Activated naive CD4-positive, alpha-beta T cell (primary cell): ENCODE measurements around the gene CDK15.

Experiments
- DNase-seq, 4 experiments: peaks; one replicate each; lab custom pipeline; 2025; lab: John Stamatoyannopoulos, UW

Gene CDK15

DNA sequence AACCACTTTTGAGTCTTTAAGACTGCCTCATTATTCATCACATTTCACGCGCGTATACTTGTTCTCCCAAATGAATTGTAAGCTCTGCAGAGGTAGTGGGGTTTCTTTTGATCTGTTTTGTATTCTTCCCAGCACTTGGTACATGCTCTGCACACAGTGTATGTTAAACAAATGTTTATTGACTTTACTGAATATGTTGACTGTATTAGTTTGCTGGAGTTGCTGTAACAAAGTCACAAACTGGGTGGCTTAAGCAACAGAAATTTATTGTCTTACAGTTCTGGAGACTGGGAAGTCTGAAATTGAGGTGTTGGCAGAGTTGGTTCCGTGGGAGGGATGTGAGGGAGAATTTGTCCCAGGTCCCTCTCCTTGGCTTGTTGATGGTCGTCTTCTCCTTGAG is 65.1 kb downstream of the CDK15 start:
- no peak for DNase-seq

DNA sequence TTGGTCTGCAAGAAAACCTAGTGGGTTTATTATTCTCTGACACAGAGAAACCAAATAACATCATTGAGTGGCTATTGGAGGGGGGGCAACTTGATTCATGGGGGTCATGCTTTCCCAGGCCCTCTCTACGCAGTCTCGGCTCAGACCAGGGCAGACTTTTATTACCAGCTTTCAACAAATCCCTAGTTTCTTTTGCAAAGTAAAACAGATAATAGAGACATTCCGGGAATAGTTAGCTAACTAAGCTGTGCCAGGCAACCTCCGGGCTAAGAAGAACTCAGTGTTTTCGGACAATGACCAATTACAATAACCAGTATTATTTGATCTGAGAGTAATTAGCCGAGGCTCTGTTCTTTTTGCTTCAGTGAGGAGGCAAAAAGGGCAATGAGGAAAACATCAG is 66.3 kb downstream of the CDK15 start:
- no peak for DNase-seq

DNA sequence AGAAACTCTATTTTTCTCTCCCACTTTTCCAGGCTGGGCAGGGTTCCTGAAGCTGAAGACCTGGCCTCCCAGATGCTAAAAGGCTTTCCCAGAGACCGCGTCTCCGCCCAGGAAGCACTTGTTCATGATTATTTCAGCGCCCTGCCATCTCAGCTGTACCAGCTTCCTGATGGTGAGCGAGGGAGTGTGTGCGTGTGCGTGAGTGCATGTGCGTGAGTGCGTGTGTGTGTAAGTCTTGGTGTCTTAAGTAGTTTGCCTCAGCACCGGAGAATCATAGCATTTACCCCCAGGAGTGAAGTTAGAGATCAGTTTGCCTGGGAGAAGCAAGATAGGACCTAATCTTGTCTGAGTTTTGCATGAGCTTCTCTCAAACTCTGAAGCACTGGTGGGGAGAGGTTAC is 73.7 kb downstream of the CDK15 start:
- no peak for DNase-seq

- no peak for DNase-seq
These were observed 74.2 kb downstream of the CDK15 start for GRCh38 chr2:201880579-201880978.

DNA sequence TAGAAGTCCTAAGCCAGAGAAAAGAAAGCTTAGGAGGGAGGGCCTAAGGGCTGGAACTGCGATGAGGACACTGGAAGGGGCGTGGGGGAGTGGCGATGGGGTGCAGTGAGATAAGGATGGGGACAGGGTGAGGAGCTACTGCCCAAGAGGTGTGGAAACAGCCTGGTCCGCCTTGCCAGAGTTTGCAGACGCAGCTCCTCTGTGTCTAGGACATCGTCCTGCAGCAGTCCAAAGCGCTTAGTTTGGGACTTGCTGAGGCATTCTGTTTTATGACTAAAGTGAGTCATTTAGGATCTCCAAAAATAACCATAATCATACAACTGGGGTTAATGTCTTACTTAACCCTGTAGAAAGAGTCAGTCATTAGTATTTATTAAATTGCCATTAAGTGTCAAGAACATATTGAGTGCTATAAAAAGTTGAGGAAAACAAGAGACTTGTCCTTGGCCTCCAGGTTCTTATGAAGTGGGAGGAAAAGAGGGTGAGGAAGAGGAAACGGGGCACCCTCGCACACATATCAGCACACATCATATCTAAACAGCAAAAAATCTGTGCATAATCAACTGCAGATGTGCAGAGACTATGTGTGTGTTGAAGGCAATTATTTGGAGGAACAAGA is 74.8 kb downstream of the CDK15 start:
- no peak for DNase-seq

GRCh38 chr2:201881741-201882140 is 75.4 kb downstream of the CDK15 start:
- DNase-seq, result no peak

DNA sequence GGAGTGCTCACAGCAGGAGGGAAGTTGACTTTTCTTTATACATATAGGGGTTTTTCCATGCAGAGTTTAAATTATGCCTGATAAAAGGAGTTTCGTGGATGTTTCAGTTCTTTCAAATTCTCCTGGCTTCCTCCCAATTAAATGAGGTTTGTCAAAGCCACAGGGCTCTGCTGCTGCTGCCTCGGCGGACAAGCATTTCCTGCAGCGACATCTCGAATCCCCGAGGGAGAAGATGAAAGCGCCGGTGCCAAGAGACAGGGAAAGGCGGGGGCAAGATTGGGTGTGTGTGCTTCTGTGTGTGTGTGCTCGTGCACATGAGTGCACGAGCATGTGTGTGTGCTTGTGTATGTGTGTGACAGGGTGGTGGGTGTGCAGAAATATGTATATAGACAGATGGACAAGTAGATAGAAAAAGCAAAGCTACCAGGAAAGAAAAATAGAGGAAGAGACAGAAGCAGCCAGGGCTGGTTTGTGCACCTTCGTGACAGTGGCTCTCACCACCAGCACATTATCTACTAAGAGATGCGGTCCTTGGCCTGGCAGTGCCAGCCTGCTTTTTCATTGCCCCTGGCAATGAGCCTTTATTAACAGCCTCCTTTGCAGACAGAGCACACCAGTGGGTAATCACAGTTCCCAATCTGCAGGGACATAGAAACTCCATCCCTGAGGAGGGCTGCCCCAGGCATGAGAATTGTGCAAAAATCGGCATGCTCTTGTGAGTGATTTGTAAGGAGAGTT is 76.2 kb downstream of the CDK15 start:
- DNase-seq, result no peak

GRCh38 chr2:201883606-201884369 is 77.5 kb downstream of the CDK15 start:
- no peak for DNase-seq

GRCh38 chr2:201886504-201886903 is 80.2 kb downstream of the CDK15 start:
- DNase-seq, result no peak

DNA sequence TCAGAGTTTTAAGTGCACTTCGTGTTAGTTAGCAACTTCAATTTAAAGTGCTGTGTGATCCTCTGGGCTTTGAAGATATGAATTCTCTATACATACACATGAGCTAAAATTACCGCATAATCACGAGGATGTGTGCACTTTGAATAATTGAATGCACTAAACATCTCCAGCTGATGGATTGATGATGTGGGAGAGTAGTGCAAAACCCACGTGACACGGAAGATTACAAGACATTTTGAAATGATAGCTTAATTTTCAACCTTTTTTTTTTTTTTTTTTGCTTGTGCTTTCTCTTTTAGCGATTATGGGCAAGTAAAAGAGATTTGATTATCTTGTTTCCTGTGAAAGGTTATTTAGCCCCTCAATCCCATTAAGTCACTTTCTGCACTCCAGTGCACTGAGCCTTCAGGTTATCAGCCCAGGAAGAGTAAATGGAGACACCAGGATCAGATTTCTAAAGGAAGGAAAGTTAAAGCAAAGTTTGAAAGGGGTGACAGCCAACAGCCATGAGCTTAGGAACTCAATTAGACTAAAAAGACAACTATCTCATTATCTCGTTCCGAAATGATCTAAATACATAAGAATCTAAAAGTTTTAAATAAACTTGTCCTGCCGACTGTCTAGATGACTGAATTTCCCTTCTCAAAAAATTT is 81.6 kb downstream of the CDK15 start:
- DNase-seq, result no peak

DNA sequence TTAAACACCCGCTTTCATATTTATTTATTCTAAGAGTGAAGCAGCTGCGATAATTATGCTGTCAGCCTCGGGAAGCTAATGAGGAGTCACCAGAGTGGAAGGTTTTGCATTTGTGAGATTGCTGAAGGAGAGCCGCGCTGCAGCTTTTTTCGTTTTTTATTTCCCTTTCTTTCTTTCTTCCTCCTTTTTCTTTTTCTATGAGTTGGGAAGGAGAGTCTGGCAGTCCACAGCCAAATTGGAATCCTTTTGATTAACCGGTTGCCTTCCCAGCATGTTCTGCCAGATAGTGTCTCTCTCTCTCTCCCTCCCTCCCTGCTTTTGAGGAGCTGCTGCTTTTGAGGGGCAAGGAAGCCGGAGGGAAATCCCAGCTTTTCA is 82.1 kb downstream of the CDK15 start:
- DNase-seq, result no peak

DNA sequence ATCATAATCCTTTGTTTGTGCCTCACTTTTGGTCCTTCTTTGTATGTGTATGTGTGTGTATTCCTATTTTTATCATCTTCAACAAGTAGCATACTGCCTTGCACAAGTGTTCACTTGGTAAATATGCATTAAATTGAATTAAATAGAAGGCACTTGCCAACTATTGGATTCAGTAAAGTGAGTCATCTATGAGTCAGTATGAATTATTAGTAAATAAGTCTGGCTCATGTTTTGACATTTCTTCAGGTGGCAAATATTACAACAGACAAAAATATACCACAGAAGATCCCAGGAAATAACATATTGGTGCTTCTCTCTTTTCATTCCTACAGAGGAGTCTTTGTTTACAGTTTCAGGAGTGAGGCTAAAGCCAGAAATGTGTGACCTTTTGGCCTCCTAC is 84.1 kb downstream of the CDK15 start:
- DNase-seq, result no peak

DNA sequence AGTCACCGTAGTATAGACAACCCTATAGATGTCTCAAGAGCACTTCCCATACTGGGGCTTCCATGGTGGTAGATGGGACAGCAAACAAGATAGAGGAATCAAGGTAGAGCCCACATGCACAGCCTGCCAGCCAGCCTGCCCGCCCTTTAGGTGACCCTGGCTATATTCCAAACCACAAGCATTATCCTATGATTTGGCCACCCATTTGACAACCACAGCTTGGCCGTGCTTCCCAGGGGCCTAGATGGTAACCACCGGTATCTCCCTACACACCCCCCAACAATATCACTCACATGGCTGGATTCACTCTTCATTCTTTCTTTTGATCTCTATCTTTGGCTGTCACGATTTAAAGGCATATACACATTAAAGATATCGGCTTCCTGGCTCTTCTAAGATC is 85.3 kb downstream of the CDK15 start:
- DNase-seq, result no peak

DNA sequence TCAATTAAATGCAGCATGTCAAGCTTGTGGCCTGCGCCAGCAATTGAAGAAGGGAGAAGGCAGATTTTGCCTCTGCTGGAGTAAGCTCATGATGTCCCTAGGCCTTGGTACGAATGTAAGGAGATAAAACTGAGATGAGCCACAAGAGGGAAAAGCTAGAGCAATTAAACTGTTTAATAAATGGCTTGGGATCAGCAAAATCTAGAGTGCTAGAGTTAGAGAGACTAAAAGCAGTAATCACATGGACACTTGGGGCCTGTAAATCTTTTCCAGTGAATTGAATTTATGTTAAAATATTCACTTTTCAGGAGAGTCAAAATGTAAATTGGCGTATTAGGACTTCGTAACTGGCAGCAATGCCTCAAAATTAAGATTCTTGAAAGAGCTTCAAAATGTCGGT is 86.2 kb downstream of the CDK15 start:
- DNase-seq, result no peak

DNA sequence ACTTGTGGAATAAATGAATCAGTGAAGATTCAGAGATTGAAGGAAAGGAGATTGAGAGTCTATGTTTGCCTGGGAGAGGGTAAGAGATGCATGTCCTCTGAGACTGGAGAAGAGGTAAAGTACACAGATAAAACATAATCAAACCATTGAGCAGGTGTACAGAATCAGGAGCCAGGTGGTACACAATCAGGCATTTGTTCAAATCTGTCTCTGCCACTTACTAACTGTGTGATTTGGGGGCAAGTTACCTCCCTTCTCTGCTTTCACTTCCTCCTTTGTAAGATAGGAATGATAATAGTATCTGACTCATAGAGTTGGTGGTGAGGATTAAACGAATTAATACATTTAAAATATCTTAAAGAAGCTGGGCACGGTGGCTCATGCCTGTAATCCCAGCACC is 94.0 kb downstream of the CDK15 start:
- no peak for DNase-seq

- no peak for DNase-seq
These were observed 95.4 kb downstream of the CDK15 start for GRCh38 chr2:201901786-201902185.

DNA sequence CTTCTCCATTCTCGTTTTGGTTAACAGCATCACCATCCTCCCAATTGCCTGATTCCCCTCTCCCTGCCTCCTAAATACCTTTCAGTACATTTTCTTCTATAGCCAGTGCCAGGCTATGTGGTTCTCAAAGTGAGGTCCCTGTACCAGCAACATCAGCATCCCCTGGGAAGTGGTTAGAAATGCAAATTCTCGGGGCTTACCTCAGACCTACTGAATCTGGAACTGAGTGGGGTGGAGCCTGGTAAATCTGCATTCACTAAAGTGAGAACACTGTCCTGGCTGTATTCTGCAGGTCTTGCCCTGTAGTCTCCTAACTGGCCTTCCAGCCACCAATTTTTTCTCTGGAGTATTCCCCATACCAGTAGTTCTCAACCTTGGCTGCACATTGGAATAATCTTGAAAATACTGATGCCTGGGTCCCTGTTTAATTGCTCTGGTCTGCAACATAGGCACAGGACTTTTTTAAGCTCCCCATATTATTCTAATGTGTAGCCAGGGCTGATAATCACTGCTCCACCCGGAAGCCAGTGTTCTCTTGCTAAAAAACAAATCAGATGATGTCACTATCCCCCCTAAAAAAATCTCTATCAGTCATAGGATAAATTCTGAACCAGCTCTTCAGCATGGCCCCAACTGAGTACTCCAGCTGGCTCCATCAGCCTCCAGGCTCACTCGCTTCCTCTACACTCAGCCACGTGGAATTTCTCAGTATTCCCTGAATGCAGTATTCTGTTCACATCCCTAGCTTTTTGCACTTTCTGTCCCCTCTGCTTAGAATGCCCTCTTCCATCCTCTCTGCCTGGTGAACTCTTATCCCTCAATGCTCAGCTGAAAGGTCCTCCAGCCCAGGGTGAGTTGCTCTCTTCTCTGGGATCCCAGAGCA is 98.4 kb downstream of the CDK15 start:
- no peak for DNase-seq

DNA sequence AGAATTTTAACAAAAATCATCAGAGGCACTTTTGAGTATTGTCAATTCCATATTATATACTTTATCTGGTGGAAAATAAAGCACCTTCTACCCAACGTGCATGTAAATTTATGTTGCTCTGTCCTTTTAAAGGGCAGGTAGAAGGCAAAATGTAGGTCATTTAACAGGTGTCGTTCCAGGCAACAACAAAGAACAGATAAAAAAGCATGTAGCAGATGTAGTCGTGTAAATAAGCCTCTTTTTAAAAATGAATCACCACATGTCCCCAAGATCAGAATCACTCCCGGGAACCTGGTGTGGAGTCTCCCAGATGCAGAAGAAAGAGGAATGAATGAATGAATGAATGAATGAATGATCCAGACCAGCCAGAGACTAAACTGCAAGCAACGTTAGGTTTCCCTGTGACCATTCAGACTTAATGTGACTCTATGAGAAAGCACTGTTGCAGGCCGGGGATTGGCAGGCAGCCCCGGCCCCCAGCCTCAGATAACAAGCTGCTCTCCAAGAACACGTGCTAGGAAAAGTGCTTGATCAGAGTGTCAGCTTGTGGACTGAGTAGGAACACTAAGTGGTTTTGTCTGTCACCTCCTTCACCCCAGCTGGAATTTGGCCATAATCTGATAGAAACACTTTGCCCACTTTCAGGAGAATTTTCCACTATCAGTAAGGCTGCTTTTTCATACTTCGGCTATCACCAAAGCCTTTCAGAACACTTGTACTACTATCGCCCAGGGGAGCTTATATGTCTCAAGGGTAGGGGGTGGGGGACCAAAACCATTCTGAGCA is 100.6 kb downstream of the CDK15 start:
- DNase-seq, result no peak

DNA sequence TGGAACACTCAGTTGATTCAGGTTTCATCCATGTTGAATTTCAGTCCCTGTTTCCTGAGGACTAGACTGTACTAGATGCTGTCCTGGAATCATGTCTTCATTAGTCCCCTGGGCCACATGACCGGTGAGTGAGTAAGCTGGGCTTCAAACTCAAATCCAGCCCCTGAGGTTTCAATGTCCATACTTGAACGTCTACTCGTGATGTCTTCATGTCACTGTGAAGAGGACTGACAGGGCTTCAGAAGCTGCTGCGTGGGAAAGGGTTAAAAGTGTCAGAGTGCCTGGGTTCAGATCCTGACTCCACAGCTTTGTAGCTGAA is 101.2 kb downstream of the CDK15 start:
- no peak for DNase-seq

DNA sequence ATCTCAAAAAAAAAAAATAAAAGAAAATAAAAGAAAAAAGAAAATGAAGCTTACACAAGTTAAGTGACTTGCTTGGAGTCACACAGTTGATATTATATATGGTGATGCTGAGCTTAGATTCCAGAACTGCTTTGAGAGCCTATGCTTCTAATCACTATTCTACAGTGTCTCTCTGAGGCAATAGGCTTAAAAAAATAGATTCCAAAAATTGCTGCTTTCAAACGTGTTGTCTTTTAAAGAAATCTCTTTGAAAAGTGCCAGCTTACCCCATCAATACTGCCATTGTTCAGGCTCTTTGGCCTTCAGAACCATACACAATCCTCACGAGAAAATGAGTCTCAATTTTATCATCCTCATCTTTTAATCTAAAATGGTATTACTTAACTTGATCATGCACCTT is 102.6 kb downstream of the CDK15 start:
- no peak for DNase-seq

DNA sequence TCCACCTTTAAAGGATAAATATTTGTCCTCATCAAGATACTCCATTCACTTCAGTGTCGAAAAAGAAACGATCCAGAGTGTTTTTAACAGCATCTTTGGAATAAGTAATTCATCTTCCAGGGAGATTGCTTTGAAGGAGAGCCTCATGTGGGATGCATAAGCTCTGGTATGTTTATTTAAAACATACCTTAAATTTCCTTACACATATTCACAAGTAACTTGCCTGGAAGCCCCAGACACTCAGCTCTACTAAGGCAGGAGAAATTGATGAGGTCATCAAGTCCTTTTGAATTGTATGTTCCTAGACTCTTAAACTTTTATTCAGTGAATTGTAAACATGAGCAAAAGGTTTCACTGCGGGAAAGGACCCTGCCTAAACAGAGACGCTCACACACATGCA is 103.0 kb downstream of the CDK15 start:
- DNase-seq, result no peak
